Measurements from ENCODE around the gene SIRT2. TPM values are rescaled to one million over a fixed set of nuclear protein-coding genes. Genes with fewer than 3 reads are reported as not detected.

The SIRT2 gene
- total RNA-seq, 2 experiments from 2014 or later, result 60.8 to 67.8 TPM

- Histone ChIP-seq H3K27me3 (ENCODE audit: control insufficient read depth in 1 of 2, insufficient read depth in 2 of 2, low read length in 2 of 2) (no peaks in the 10 kb centered on the region), H3K9me3 (ENCODE audit: control insufficient read depth in 1 of 2, insufficient read depth in 1 of 2, low read length in 2 of 2) (no peaks in the 10 kb centered on the region), H3K4me3 (ENCODE audit: low read length) (no peak overlapping the region), H3K4me1 (ENCODE audit: insufficient read depth, low read length) (peaks cover 27% of the 10 kb centered on the region), H3K36me3 (ENCODE audit: insufficient read depth, low read length) (peaks cover 60% of the 10 kb centered on the region), H3K27ac (ENCODE audit: low read depth in 1 of 2, low read length in 2 of 2) (no peak overlapping the region)
- peaks cover 26% of the 10 kb centered on the region for H3K4me1 Mint-ChIP-seq (ENCODE audit: low read depth)
- ChIA-PET POLR2A (interaction anchor here (0.7 to 2.2 kb wide), 4 partner anchors 10 to 723 kb away, joined by 3 to 11 read pairs (median 3); partner anchors contain the start of genes EIF3K and HNRNPL), CTCF (interaction anchor here (1.6 kb wide), 1 partner anchor 33 kb away, joined by 4 read pairs; no protein-coding TSS in a partner anchor)
- peaks cover 70% of the 10 kb centered on the region for H3K36me3 Mint-ChIP-seq (ENCODE audit: low read depth)
- intact Hi-C loops (cut with DNase I, micrococcal nuclease), result no loop called here
- no peaks in the 10 kb centered on the region for H3K27me3 Mint-ChIP-seq
- ATAC-seq (ENCODE audit: poor library complexity) (no peak), DNase-seq (no peak)
- H3K27ac Mint-ChIP-seq, result peak overlapping the region; percentile 20
- TF ChIP-seq CTCF (IDR thresholded peaks at IDR 0.05), result no peak
- H3K4me3 Mint-ChIP-seq, result no peak overlapping the region
- no peaks in the 10 kb centered on the region for H3K9me3 Mint-ChIP-seq
Measured at GRCh38 chr19:38836159-38836982, 63.0 kb downstream of the SIRT2 start.

- peaks cover 66% of the 10 kb centered on the region for H3K36me3 Mint-ChIP-seq (ENCODE audit: low read depth)
- peak overlapping the region; percentile 15 for H3K4me3 Mint-ChIP-seq
- no peak overlapping the region for H3K27ac Mint-ChIP-seq
- intact Hi-C loops (cut with DNase I, micrococcal nuclease), result loop anchor here in 1 of 2 experiments (5.0 kb wide), 1 partner anchor 47 kb away; the partner anchor contains the start of gene LGALS7B
- no peak overlapping the region for H3K27ac ChIP-seq (ENCODE audit: low read depth in 1 of 2, low read length in 2 of 2)
- H3K4me1 Mint-ChIP-seq (ENCODE audit: low read depth), result peaks cover 25% of the 10 kb centered on the region
- ChIA-PET POLR2A (interaction anchor here (1.0 to 2.2 kb wide), 4 partner anchors 8 to 31 kb away, joined by 3 to 11 read pairs (median 4); partner anchors contain the start of gene HNRNPL), CTCF (interaction anchor here (1.4 to 1.6 kb wide), 2 partner anchors 35 to 96 kb away, joined by 4 to 5 read pairs; partner anchors contain the start of genes MRPS12 and SARS2)
- H3K4me1 ChIP-seq (ENCODE audit: insufficient read depth, low read length), result peaks cover 29% of the 10 kb centered on the region
- no peak for TF ChIP-seq CTCF (IDR thresholded peaks at IDR 0.05)
- H3K4me3 ChIP-seq (ENCODE audit: low read length), result no peak overlapping the region
- H3K9me3 Mint-ChIP-seq, result no peaks in the 10 kb centered on the region
- no peaks in the 10 kb centered on the region for H3K27me3 Mint-ChIP-seq
- no peak for ATAC-seq (ENCODE audit: poor library complexity)
- no peaks in the 10 kb centered on the region for H3K27me3 ChIP-seq (ENCODE audit: control insufficient read depth in 1 of 2, insufficient read depth in 2 of 2, low read length in 2 of 2)
- H3K36me3 ChIP-seq (ENCODE audit: insufficient read depth, low read length), result peaks cover 50% of the 10 kb centered on the region
- DNase-seq, result no peak
- H3K9me3 ChIP-seq (ENCODE audit: control insufficient read depth in 1 of 2, insufficient read depth in 1 of 2, low read length in 2 of 2), result no peaks in the 10 kb centered on the region
Measured at GRCh38 chr19:38834590-38834989, 64.8 kb downstream of the SIRT2 start.

GRCh38 chr19:38834104-38834490, 65.3 kb downstream of the SIRT2 start:
- no peak for DNase-seq
- H3K4me1 Mint-ChIP-seq (ENCODE audit: low read depth), result peaks cover 21% of the 10 kb centered on the region
- no peak overlapping the region for H3K27ac ChIP-seq (ENCODE audit: low read depth in 1 of 2, low read length in 2 of 2)
- H3K4me3 Mint-ChIP-seq, result no peak overlapping the region
- no peaks in the 10 kb centered on the region for H3K27me3 ChIP-seq (ENCODE audit: control insufficient read depth in 1 of 2, insufficient read depth in 2 of 2, low read length in 2 of 2)
- no peaks in the 10 kb centered on the region for H3K27me3 Mint-ChIP-seq
- ChIA-PET POLR2A (interaction anchor here (1.0 to 2.2 kb wide), 4 partner anchors 8 to 32 kb away, joined by 3 to 11 read pairs (median 4); partner anchors contain the start of gene HNRNPL), CTCF (interaction anchor here (1.4 kb wide), 1 partner anchor 96 kb away, joined by 5 read pairs; the partner anchor contains the start of genes MRPS12 and SARS2)
- ATAC-seq (ENCODE audit: poor library complexity), result no peak
- intact Hi-C loops (cut with DNase I, micrococcal nuclease), result loop anchor here in 1 of 2 experiments (5.0 kb wide), 1 partner anchor 47 kb away; the partner anchor contains the start of gene LGALS7B
- no peak overlapping the region for H3K4me3 ChIP-seq (ENCODE audit: low read length)
- H3K9me3 ChIP-seq (ENCODE audit: control insufficient read depth in 1 of 2, insufficient read depth in 1 of 2, low read length in 2 of 2), result no peaks in the 10 kb centered on the region
- H3K27ac Mint-ChIP-seq, result no peak overlapping the region
- H3K36me3 Mint-ChIP-seq (ENCODE audit: low read depth), result peaks cover 63% of the 10 kb centered on the region
- peaks cover 29% of the 10 kb centered on the region for H3K4me1 ChIP-seq (ENCODE audit: insufficient read depth, low read length)
- H3K9me3 Mint-ChIP-seq, result no peaks in the 10 kb centered on the region
- peaks cover 47% of the 10 kb centered on the region for H3K36me3 ChIP-seq (ENCODE audit: insufficient read depth, low read length)
- TF ChIP-seq CTCF (IDR thresholded peaks at IDR 0.05), result no peak

All from CD4-positive, alpha-beta T cell (primary cell).